Prostate gland (tissue), 2 donors: ENCODE data around the gene HTR3B.

Source experiments
- POLR2A ChIP-seq: fragments of 450-650 bp; IDR thresholded peaks from one replicate; pipeline ENCODE4 v1.6.1; 2016; ENCODE audit warnings: antibody characterized with exemption, mild to moderate bottlenecking
- POLR2AphosphoS5 ChIP-seq: sonication (generic); formaldehyde crosslinking; IDR thresholded peaks from one replicate; pipeline ENCODE4 v1.6.1; 2017; ENCODE audit warnings: antibody characterized with exemption
- TF ChIP-seq, protein P1 (sequence below), 4 experiments: fragments of 200-600 bp in 2 of 4; fragments of 450-650 bp in 2 of 4; sonication (generic) in 2 of 4; IDR thresholded peaks; 1 replicate in 3 of 4; 2 replicates in 1 of 4; pipeline ENCODE4 v1.5.1; 2016 to 2019; ENCODE audit warnings: antibody characterized with exemption in 4 of 4, mild to moderate bottlenecking in 2 of 4, moderate library complexity in 2 of 4

DNA sequence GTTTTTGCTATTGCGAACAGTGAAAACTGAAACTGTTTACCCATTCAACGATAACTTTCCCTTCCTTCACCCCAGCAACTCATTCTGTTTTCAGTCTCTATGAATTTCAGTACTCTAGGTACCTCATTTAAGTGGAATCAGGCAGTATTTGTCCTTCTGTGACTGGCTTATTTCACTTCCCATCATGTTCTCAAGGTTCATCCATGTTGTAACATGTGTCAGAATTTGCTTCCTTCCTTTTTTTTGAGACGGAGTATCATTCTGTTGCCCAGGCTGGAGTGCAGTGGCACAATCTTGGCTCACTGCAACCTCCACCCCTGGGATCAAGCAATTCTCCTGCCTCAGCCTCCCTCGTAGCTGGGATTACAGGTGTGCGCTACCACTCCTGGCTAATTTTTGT, 23.7 kb downstream of the HTR3B start:
- TF ChIP-seq, protein P1, sequence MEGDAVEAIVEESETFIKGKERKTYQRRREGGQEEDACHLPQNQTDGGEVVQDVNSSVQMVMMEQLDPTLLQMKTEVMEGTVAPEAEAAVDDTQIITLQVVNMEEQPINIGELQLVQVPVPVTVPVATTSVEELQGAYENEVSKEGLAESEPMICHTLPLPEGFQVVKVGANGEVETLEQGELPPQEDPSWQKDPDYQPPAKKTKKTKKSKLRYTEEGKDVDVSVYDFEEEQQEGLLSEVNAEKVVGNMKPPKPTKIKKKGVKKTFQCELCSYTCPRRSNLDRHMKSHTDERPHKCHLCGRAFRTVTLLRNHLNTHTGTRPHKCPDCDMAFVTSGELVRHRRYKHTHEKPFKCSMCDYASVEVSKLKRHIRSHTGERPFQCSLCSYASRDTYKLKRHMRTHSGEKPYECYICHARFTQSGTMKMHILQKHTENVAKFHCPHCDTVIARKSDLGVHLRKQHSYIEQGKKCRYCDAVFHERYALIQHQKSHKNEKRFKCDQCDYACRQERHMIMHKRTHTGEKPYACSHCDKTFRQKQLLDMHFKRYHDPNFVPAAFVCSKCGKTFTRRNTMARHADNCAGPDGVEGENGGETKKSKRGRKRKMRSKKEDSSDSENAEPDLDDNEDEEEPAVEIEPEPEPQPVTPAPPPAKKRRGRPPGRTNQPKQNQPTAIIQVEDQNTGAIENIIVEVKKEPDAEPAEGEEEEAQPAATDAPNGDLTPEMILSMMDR (IDR thresholded peaks at IDR 0.05) = no peak
- no peak for TF ChIP-seq POLR2AphosphoS5
- no peak for TF ChIP-seq POLR2A
